HepG2 (cell line): Measurements from ENCODE around the gene ATP2B3. TPM values are rescaled to one million over a fixed set of nuclear protein-coding genes. Genes with fewer than 3 reads are reported as not detected.
A peak's percentile ranks its signal among the peaks of the same experiment; 100 is the strongest.

Experiments used
- CREB1 ChIP-seq, 2 experiments: fragments of 450-650 bp in 1 of 2; IDR thresholded peaks; 2 replicates each; pipeline ENCODE4 v1.6.1; 2016 to 2017; ENCODE audit warnings: control low read depth in 1 of 2, mild to moderate bottlenecking in 1 of 2, missing compliant biosample characterization in 1 of 2, missing genetic modification characterization in 1 of 2
- EP300 ChIP-seq, 3 experiments: sonication (generic) in 1 of 3; formaldehyde crosslinking in 1 of 3; IDR thresholded peaks; 2 replicates each; pipeline versions ENCODE4 v1.5.1 to v1.6.1; 2011 to 2020; ENCODE audit warnings: low read depth in 2 of 3, low read length in 2 of 3, borderline replicate concordance in 1 of 3, improper control_type of control experiment in 1 of 3, mild to moderate bottlenecking in 1 of 3, missing genetic modification reagents in 1 of 3, moderate library complexity in 1 of 3
- FOXM1 ChIP-seq: sonication (generic); formaldehyde crosslinking; IDR thresholded peaks from 2 replicates; pipeline ENCODE4 v1.5.0; 2020; ENCODE audit warnings: missing genetic modification reagents
- GATAD2A ChIP-seq: IDR thresholded peaks from 2 replicates; pipeline ENCODE4 v1.6.1; 2016
- HDAC2 ChIP-seq: sonication (generic); formaldehyde crosslinking; IDR thresholded peaks from 2 replicates; pipeline ENCODE4 v1.4.0; 2020; ENCODE audit warnings: missing genetic modification reagents
- LCORL ChIP-seq, 2 experiments: fragments of 450-650 bp in 1 of 2; sonication (generic) in 1 of 2; formaldehyde crosslinking in 1 of 2; IDR thresholded peaks; 2 replicates each; pipeline versions ENCODE4 v1.5.0 to v1.6.1; 2017 to 2020; ENCODE audit warnings: antibody characterized with exemption in 1 of 2, missing genetic modification reagents in 1 of 2
- MAX ChIP-seq: IDR thresholded peaks from 2 replicates; pipeline ENCODE4 v1.6.1; 2012; ENCODE audit warnings: inconsistent platforms
- MAZ ChIP-seq, 2 experiments: sonication (generic) in 1 of 2; formaldehyde crosslinking in 1 of 2; IDR thresholded peaks; 2 replicates each; pipeline versions ENCODE4 v1.5.0 to v1.6.1; 2012 to 2020; ENCODE audit warnings: low read depth in 2 of 2, mild to moderate bottlenecking in 2 of 2, borderline replicate concordance in 1 of 2, improper control_type of control experiment in 1 of 2, low read length in 1 of 2, missing genetic modification reagents in 1 of 2, moderate library complexity in 1 of 2
- MEIS1 ChIP-seq: sonication (generic); formaldehyde crosslinking; IDR thresholded peaks from 2 replicates; pipeline ENCODE4 v1.9.0; 2021; ENCODE audit warnings: mild to moderate bottlenecking, missing genetic modification reagents, moderate library complexity, borderline replicate concordance
- PHF21A ChIP-seq: sonication (generic); formaldehyde crosslinking; IDR thresholded peaks from 2 replicates; pipeline ENCODE4 v1.5.0; 2020; ENCODE audit warnings: mild to moderate bottlenecking, missing genetic modification reagents
- POLR2AphosphoS2 ChIP-seq: IDR thresholded peaks from 2 replicates; pipeline ENCODE4 v1.6.1; 2011; ENCODE audit warnings: low read depth, low read length, improper control_type of control experiment
- RELA ChIP-seq: sonication (generic); formaldehyde crosslinking; IDR thresholded peaks from 2 replicates; pipeline ENCODE4 v1.4.0; 2020; ENCODE audit warnings: missing genetic modification reagents
- TAF15 ChIP-seq: fragments of 200-400 bp; formaldehyde crosslinking; IDR thresholded peaks from one replicate; pipeline ENCODE4 v1.6.1; 2018; ENCODE audit warnings: mild to moderate bottlenecking, low read depth, low read length; ENCODE audit not compliant: poor library complexity, severe bottlenecking
- TBP ChIP-seq: sonication (generic); formaldehyde crosslinking; IDR thresholded peaks from 2 replicates; pipeline ENCODE4 v1.5.0; 2020; ENCODE audit warnings: missing genetic modification reagents
- TEAD2 ChIP-seq: sonication (generic); formaldehyde crosslinking; IDR thresholded peaks from 2 replicates; pipeline ENCODE4 v1.9.0; 2021; ENCODE audit warnings: missing genetic modification reagents
- TEAD3 ChIP-seq: optimal IDR thresholded peaks from 2 replicates; pipeline ENCODE3; 2016; ENCODE audit warnings: borderline replicate concordance
- ZFP90 ChIP-seq: sonication (generic); formaldehyde crosslinking; IDR thresholded peaks from 2 replicates; pipeline ENCODE4 v1.8.0; 2022; ENCODE audit warnings: missing genetic modification reagents, mild to moderate bottlenecking, inconsistent platforms, borderline replicate concordance
- ZIK1 ChIP-seq: sonication (generic); formaldehyde crosslinking; IDR thresholded peaks from 2 replicates; pipeline ENCODE4 v1.5.0; 2020; ENCODE audit warnings: mild to moderate bottlenecking, low read depth, missing genetic modification reagents, borderline replicate concordance
- ZNF891 ChIP-seq: sonication (generic); formaldehyde crosslinking; IDR thresholded peaks from 2 replicates; pipeline ENCODE4 v1.5.0; 2020; ENCODE audit warnings: mild to moderate bottlenecking, missing genetic modification reagents
- ZXDC ChIP-seq: sonication (generic); formaldehyde crosslinking; IDR thresholded peaks from 2 replicates; pipeline ENCODE4 v1.5.0; 2020; ENCODE audit warnings: mild to moderate bottlenecking, missing genetic modification reagents
- polyA plus RNA-seq, 8 experiments: library from polyadenylated mRNA; depleted of rRNA in 3 of 8; stranded (reverse) in 7 of 8; unstranded in 1 of 8; fragments of >200 nt; fragmentation: Illumina TruSeq in 4 of 8; extraction: Trizol in 4 of 8; gene quantifications; 2 replicates each; pipeline versions ENCODE4 v1.2.1 to v1.2.3, GENCODE V29; 2011 to 2016; ENCODE audit warnings: low read depth in 4 of 8, missing spikeins in 1 of 8, mixed read lengths in 1 of 8; ENCODE audit not compliant: insufficient read depth in 1 of 8
- total RNA-seq, 5 experiments: library from RNA; depleted of rRNA; stranded (reverse); fragments of >200 nt; fragmentation: Illumina TruSeq; extraction: Trizol; gene quantifications; 2 replicates each; pipeline ENCODE4 v1.2.3, GENCODE V29; 2016; ENCODE audit warnings: low read depth in 1 of 5
- TF ChIP-seq, protein P1 (sequence below): sonication (generic); formaldehyde crosslinking; IDR thresholded peaks from 2 replicates; pipeline ENCODE4 v1.5.0; 2020; ENCODE audit warnings: mild to moderate bottlenecking, missing genetic modification reagents
- TF ChIP-seq, protein P2 (sequence below): sonication (generic); formaldehyde crosslinking; IDR thresholded peaks from 2 replicates; pipeline ENCODE4 v1.5.0; 2020; ENCODE audit warnings: mild to moderate bottlenecking, missing genetic modification reagents

ATP2B3 gene
- total and polyA plus RNA-seq, 2 of the 13 experiments (the other 11 are each of a cell fraction or from before 2014, with no cell fraction given), result not detected

DNA sequence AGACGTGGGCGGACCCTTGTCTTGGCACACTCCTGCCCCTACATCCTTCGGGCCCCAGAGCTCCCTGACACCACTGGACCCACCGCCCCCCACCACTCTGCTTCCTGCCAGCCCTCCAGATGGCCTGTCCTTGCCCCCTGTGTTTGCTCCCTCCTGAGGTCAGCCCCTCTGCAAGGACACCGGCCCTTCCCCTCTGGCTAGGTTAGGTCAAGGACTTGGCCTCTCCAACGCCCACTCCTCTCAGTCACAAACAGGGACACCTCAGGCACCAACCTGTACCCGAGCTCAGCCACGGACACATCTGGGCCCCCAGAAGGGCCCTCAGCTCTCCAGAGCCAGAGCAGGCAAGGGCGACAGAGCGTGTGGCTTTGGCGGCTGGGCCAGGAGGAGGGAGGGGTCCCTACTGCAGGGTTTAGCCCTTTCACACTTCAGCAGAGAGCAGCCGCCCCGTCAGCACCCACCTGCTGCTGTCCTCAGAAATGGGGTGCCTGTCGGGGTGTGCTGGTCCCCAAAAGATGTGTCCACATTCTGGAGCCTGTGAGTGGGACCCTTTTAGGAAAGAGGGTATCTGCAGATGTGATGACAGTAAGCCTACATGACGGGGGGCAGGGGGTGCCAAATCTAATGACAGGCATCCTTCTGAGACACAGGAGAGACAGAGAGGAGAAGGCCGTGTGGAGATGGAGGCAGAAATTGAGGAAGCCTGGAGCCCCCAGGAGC, 106.0 kb downstream of the ATP2B3 start (continued):
- no peak for TF ChIP-seq TAF15
- TF ChIP-seq HDAC2 (CRISPR knock-in tag), result no peak; the same call in none of the 2 replicates
- TF ChIP-seq ZFP90 (CRISPR knock-in tag), result no peak
- no peak for TF ChIP-seq MAZ (IDR thresholded peaks at IDR 0.05; ENCODE audit: borderline replicate concordance, low read depth, low read length)
- TF ChIP-seq MAZ (CRISPR knock-in tag; IDR thresholded peaks at IDR 0.05; ENCODE audit: low read depth), result peak; percentile 49
- TF ChIP-seq, protein P1, sequence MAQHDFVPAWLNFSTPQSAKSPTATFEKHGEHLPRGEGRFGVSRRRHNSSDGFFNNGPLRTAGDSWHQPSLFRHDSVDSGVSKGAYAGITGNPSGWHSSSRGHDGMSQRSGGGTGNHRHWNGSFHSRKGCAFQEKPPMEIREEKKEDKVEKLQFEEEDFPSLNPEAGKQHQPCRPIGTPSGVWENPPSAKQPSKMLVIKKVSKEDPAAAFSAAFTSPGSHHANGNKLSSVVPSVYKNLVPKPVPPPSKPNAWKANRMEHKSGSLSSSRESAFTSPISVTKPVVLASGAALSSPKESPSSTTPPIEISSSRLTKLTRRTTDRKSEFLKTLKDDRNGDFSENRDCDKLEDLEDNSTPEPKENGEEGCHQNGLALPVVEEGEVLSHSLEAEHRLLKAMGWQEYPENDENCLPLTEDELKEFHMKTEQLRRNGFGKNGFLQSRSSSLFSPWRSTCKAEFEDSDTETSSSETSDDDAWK (CRISPR knock-in tag), result no peak
- TF ChIP-seq ZIK1, result no peak
- no peak for TF ChIP-seq TEAD2 (CRISPR knock-in tag)
- no peak for TF ChIP-seq TBP (CRISPR knock-in tag)
- TF ChIP-seq GATAD2A, result peak; percentile 54; the same call in 1 of the 2 replicates
- TF ChIP-seq FOXM1, result no peak
- TF ChIP-seq ZNF891 (CRISPR knock-in tag), result no peak; the same call in 1 of the 2 replicates
- TF ChIP-seq, protein P2, sequence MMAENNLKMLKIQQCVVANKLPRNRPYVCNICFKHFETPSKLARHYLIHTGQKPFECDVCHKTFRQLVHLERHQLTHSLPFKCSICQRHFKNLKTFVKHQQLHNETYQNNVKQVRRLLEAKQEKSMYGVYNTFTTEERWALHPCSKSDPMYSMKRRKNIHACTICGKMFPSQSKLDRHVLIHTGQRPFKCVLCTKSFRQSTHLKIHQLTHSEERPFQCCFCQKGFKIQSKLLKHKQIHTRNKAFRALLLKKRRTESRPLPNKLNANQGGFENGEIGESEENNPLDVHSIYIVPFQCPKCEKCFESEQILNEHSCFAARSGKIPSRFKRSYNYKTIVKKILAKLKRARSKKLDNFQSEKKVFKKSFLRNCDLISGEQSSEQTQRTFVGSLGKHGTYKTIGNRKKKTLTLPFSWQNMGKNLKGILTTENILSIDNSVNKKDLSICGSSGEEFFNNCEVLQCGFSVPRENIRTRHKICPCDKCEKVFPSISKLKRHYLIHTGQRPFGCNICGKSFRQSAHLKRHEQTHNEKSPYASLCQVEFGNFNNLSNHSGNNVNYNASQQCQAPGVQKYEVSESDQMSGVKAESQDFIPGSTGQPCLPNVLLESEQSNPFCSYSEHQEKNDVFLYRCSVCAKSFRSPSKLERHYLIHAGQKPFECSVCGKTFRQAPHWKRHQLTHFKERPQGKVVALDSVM (CRISPR knock-in tag), result no peak
- TF ChIP-seq PHF21A (CRISPR knock-in tag), result peak; percentile 14; the same call in 1 of the 2 replicates
- peak; percentile 16 for TF ChIP-seq TEAD3
- no peak for TF ChIP-seq LCORL (IDR thresholded peaks at IDR 0.05)
- TF ChIP-seq LCORL (CRISPR knock-in tag; IDR thresholded peaks at IDR 0.05), result peak; percentile 67; the same call in 1 of the 2 replicates
- TF ChIP-seq MEIS1 (CRISPR knock-in tag), result peak; percentile 79; the same call in 1 of the 2 replicates
- no peak for TF ChIP-seq ZXDC
- no peak for TF ChIP-seq MAX
- peak in 1 of 2 experiments; percentile 90; a peak in 2 of 4 replicates for TF ChIP-seq EP300 (IDR thresholded peaks at IDR 0.05; ENCODE audit: low read depth in 2 of 2, low read length in 2 of 2)
- TF ChIP-seq EP300 (CRISPR knock-in tag; IDR thresholded peaks at IDR 0.05; ENCODE audit: borderline replicate concordance), result peak; percentile 75; the same call in 1 of the 2 replicates
- TF ChIP-seq CREB1 (IDR thresholded peaks at IDR 0.05), result no peak
- TF ChIP-seq CREB1 (CRISPR knock-in tag; IDR thresholded peaks at IDR 0.05), result no peak
- TF ChIP-seq RELA, result no peak
- no peak for TF ChIP-seq POLR2AphosphoS2
